Measurements from ENCODE around the gene ITGA1. TPM values are rescaled to one million over a fixed set of nuclear protein-coding genes. Genes with fewer than 3 reads are reported as not detected.

ITGA1 gene
- total and polyA plus RNA-seq, 2 of the 13 experiments (the other 11 are each of a cell fraction or from before 2014, with no cell fraction given) = 23.1 to 28.6 TPM

GRCh38 chr5:52952483-52952882 is 164.8 kb downstream of the ITGA1 start:
- Histone ChIP-seq H3K4me2 (ENCODE audit: low read depth, low read length) (no peak overlapping the region), H3K4me1 (ENCODE audit: insufficient read depth, low read length) (peaks cover 42% of the 10 kb centered on the region), H3K27me3 (ENCODE audit: control insufficient read depth in 1 of 2, insufficient read depth in 2 of 2, low read length in 2 of 2) (no peaks in the 10 kb centered on the region), H2AFZ (ENCODE audit: low read length) (no peak overlapping the region), H3K9me3 (ENCODE audit: low read length) (no peaks in the 10 kb centered on the region), H3K79me2 (ENCODE audit: insufficient read depth, low read length) (no peaks in the 10 kb centered on the region), H3K36me3 (replicated peaks in 1 of 2; ENCODE audit: control insufficient read depth in 1 of 2, insufficient read depth in 2 of 2, low read length in 2 of 2) (0 out of 5 replicates have a peak, but pooled peaks cover 0 to 3% of the 10 kb centered on the region in 2 experiments), H4K20me1 (ENCODE audit: insufficient read depth, low read length) (no peaks in the 10 kb centered on the region), H3K4me3 (replicated peaks in 1 of 3; ENCODE audit: insufficient read depth in 1 of 3, low read depth in 2 of 3, low read length in 3 of 3) (no peak overlapping the region), H3K27ac (ENCODE audit: extremely low read length, insufficient read depth, low read length) (no peak overlapping the region), H3K9ac (ENCODE audit: insufficient read depth, low read depth, low read length) (no peak overlapping the region)
- no peak for DNase-seq (ENCODE audit: low spot score)
- CTCF ChIA-PET (ENCODE audit: low intra/inter-chr PET ratio, low total read pairs) = no interaction called here
- intact Hi-C loops (cut with micrococcal nuclease; ENCODE audit: unreplicated experiment) = no loop called here
- BruUV-seq (replicated peaks) = no TSS peak
- no peak for FAIRE-seq
- TF ChIP-seq RELA (CRISPR knock-in tag; IDR thresholded peaks at IDR 0.05) (no peak), HMGXB4 (CRISPR knock-in tag; IDR thresholded peaks at IDR 0.05; ENCODE audit: borderline replicate concordance in 1 of 2, low read depth in 1 of 2) (no peak), MAFK (conservative IDR thresholded peaks at IDR 0.05 in 1 of 2, IDR thresholded peaks at IDR 0.05 in 1 of 2; ENCODE audit: low read length in 2 of 2) (peak; percentile 91 to 98), MAFF (IDR thresholded peaks at IDR 0.05; ENCODE audit: low read depth, low read length) (peak; percentile 94)
- no peak for ATAC-seq
- POLR2A ChIA-PET = no interaction called here
- 95% methylated on average over 1 of the region's 1 CpG for WGBS (ENCODE audit: low lambda C conversion rate)
- in situ Hi-C loops (cut with HindIII; ENCODE audit: extremely low pct_ligation_motif_present, low pct_unique_long_range_greater_than_20kb) = loop anchor here (10.0 kb wide), 1 partner anchor 82 kb away; no protein-coding TSS in a partner anchor

- H2AFZ ChIP-seq (ENCODE audit: low read length) = no peak overlapping the region
- no peaks in the 10 kb centered on the region for H3K9me3 ChIP-seq (ENCODE audit: low read length)
- ATAC-seq (peak; percentile 77), FAIRE-seq (no peak), DNase-seq (ENCODE audit: low spot score) (peak; percentile 38)
- BruUV-seq (replicated peaks) = no TSS peak
- H3K4me1 ChIP-seq (ENCODE audit: insufficient read depth, low read length) = peaks cover 48% of the 10 kb centered on the region
- intact Hi-C loops (cut with micrococcal nuclease; ENCODE audit: unreplicated experiment) = loop anchor here (2.0 kb wide), 1 partner anchor 33 kb away; the partner anchor contains the start of gene ITGA2
- peak overlapping the region; percentile 72 for H3K4me2 ChIP-seq (ENCODE audit: low read depth, low read length)
- peak overlapping the region; percentile 33; the same call in 1 of the 2 replicates for H3K9ac ChIP-seq (ENCODE audit: insufficient read depth, low read depth, low read length)
- ChIA-PET POLR2A (interaction anchor here (0.8 to 3.7 kb wide), 4 partner anchors 8 to 80 kb away, joined by 3 to 35 read pairs (median 4); partner anchors contain the start of gene ITGA2), CTCF (ENCODE audit: low intra/inter-chr PET ratio, low total read pairs) (no interaction called here)
- H3K36me3 ChIP-seq (replicated peaks in 1 of 2; ENCODE audit: control insufficient read depth in 1 of 2, insufficient read depth in 2 of 2, low read length in 2 of 2) = 0 out of 5 replicates have a peak, but pooled peaks cover 0 to 3% of the 10 kb centered on the region in 2 experiments
- H3K27ac ChIP-seq (ENCODE audit: extremely low read length, insufficient read depth, low read length) = peak overlapping the region; percentile 66
- H4K20me1 ChIP-seq (ENCODE audit: insufficient read depth, low read length) = no peaks in the 10 kb centered on the region
- WGBS (ENCODE audit: low lambda C conversion rate) = 27% methylated on average over 4 of the region's 4 CpGs
- H3K4me3 ChIP-seq (replicated peaks in 1 of 3; ENCODE audit: insufficient read depth in 1 of 3, low read depth in 2 of 3, low read length in 3 of 3) = peak overlapping the region in 2 of 3 experiments; percentile 17 to 34; a peak in 1 of 6 replicates
- no peaks in the 10 kb centered on the region for H3K27me3 ChIP-seq (ENCODE audit: control insufficient read depth in 1 of 2, insufficient read depth in 2 of 2, low read length in 2 of 2)
- H3K79me2 ChIP-seq (ENCODE audit: insufficient read depth, low read length) = no peaks in the 10 kb centered on the region
- in situ Hi-C loops (cut with HindIII; ENCODE audit: extremely low pct_ligation_motif_present, low pct_unique_long_range_greater_than_20kb) = loop anchor here (10.0 kb wide), 1 partner anchor 79 kb away; no protein-coding TSS in a partner anchor
- TF ChIP-seq ZNF292 (CRISPR knock-in tag; IDR thresholded peaks at IDR 0.05; ENCODE audit: borderline replicate concordance, low read depth) = no peak
- peak; percentile 50; the same call in 1 of the 2 replicates for TF ChIP-seq ZMYM4 (CRISPR knock-in tag; IDR thresholded peaks at IDR 0.05)
- TF ChIP-seq ZNF644 (CRISPR knock-in tag; IDR thresholded peaks at IDR 0.05; ENCODE audit: low read depth) = peak; percentile 79
- peak; percentile 39; the same call in 1 of the 2 replicates for TF ChIP-seq SALL1 (CRISPR knock-in tag; IDR thresholded peaks at IDR 0.05)
- TF ChIP-seq MAX (IDR thresholded peaks at IDR 0.05) = peak; percentile 44; the same call in 1 of the 2 replicates
- TF ChIP-seq MXD3 (CRISPR knock-in tag; IDR thresholded peaks at IDR 0.05) = no peak
- TF ChIP-seq ZBTB38 (CRISPR knock-in tag; IDR thresholded peaks at IDR 0.05) = peak; percentile 63; the same call in 1 of the 2 replicates
- TF ChIP-seq ZBTB43 (CRISPR knock-in tag; conservative IDR thresholded peaks at IDR 0.05) = 0 out of 2 replicates have a peak, but pooled peaks have one; percentile 25
- TF ChIP-seq POGZ (CRISPR knock-in tag; IDR thresholded peaks at IDR 0.05) = 0 out of 2 replicates have a peak, but pooled peaks have one; percentile 31
Observed at GRCh38 chr5:52956014-52956413, 168.3 kb downstream of the ITGA1 start.

Measured in HepG2 (cell line).